HG02981 (cell line): ENCODE data around the gene EAF2.

ENCODE experiments used
- ATAC-seq: cut with Tn5 transposase; IDR thresholded peaks from one replicate; pipeline ENCODE4 v1.9.1; 2021; ENCODE audit warnings: mild to moderate bottlenecking, moderate library complexity; ENCODE audit not compliant: unreplicated experiment

EAF2 gene

DNA sequence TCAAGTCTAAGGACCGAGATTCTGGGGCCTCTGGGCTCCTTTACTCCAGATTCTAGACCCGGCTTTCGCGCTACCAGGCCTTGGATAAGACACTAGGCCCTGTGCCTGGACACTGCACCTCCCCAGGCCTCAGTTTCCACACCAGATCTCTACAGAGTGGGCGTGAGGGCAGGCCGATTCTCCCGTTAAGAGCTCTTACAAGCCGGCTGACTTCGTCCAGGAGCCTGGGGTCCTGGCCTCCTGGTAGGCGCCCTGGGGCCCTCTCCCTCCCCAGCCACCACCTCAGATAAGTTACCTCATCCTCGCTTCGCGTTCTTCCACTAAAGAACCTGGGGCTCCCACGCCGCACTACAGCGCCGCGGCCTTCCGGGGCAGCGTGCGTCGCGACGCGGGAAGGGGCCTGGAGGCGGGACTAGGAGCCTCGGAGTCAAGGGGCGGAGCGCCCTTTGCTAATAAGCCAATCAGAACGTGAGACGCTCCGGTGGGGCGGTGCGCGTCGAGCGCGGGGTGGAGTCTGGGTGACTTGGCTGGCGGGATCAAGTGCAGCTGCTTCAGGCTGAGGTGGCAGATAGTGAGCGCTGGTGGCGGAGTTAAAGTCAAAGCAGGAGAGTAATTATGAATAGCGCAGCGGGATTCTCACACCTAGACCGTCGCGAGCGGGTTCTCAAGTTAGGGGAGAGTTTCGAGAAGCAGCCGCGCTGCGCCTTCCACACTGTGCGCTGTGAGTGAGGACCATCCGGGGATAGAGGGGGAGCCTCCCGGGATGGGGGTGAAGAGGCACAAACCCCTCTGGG lies at the start of gene EAF2, which contains the start of gene IQCB1:
Gene EAF2, plus strand, starts transcription at position 539 of the 794 bp plus-strand sequence. Its CDS starts 77 bp downstream, at position 616.
Gene IQCB1, minus strand, starts transcription at position 390 of the 794 bp plus-strand sequence. CDS start 6,100 bp downstream, outside the sequence.
- peak; percentile 98 for ATAC-seq

DNA sequence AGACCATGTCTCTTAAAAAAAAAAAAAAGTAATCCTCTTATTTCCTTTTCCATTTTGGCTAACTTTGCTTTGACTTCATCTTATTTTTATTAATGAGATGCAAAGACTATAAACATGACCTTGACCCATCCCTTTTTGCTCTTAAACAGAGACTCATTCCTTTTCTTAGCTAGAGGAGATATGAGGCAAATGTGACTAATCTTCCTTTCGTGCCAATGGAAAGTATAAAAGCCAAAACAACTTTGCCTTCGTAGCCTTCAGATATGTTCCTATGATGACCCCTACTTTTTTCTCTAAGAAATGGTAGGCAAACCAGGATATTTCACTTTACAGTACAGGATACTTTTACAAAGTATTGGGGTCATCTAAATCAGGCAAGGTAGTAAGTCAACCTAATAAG lies 48.5 kb upstream of the EAF2 start:
- ATAC-seq, result no peak

DNA sequence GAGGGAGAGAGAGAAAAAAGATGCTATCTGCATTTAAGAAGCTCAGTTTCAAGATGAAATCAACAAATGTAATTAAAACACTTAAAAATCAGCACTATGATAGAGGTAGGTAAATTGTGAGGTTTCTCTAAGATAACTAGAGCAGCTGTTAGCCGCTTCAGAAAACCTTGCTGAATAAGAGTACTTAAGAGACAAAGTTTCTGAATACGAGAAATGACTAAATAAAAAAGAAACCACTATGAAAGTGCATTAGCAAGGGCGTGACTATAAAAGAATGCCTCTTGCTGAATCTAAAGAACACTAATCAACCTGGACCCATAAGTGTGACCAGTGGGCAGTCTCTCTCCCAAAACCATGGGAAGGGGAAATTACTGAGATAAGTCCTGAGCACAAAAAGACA lies 41.9 kb upstream of the EAF2 start:
- ATAC-seq, result no peak

DNA sequence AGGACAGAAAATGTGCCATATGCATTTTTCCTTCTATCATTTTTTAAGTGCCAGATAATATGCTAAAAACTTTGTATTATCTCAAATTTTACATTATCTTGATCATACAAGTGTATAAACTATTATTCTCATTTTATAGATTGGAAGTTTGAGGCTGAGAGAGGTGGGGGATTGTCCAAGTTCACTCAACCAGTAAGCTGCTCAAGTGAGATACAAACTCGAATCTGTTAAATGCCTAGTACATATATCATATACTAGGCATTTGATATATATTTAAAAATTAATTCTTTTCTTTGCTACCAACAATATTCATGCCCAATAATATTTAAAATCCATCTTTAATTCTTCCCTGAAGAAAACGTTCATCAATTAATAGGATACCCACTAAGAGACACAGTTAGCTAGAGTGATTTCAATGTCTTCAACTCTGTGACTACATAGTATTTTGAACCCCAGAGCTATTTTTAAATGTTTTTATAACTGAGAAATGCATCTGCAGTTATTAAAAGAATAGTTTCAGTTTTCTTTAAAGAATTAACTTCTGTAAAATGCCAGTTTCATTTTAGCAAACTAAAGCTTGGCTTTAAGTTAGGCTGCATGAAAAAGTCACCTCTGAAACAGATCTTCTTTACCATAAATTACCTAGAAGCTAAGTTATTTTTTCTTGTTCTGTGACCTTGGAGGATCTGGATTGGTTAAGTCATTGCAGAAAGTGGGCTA lies 40.6 kb upstream of the EAF2 start:
- ATAC-seq, result no peak

DNA sequence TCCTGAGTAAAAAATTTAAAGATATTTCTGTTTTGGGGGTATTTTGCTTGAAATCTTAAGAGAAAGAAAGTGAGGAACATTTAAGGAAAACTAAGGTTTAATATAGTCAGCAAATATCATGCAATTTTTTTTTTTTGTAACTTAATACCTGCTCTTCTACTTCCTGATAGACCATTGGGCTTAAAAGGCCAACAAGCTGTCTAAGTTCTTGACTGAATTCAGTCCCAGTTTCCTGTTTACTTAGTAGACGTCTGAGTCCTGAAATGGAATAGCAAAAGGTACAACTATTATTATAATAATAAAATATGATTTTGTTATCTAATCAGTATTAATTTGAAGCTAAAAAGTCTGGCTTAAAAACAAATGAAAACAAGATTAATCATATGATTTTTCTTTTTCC lies 38.0 kb upstream of the EAF2 start:
- no peak for ATAC-seq

DNA sequence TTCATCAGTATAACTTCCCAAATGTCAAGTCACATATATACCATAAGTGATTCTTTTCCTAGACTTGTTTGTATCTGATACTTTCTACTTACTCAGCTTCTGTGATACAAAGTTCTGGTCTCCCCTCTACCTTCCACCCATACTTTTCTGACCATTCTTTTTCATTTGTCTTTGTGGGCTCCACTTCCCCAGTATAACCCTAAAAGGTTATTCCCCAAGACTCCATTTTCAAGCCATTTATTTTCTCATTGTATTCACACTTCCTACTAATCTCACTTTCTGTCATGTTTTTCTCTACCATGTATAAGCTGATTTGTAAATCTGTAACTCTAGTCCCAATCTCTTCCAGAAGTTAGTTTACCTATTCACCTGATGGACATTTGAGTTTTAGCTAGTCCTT lies 34.1 kb upstream of the EAF2 start:
- ATAC-seq, result no peak

DNA sequence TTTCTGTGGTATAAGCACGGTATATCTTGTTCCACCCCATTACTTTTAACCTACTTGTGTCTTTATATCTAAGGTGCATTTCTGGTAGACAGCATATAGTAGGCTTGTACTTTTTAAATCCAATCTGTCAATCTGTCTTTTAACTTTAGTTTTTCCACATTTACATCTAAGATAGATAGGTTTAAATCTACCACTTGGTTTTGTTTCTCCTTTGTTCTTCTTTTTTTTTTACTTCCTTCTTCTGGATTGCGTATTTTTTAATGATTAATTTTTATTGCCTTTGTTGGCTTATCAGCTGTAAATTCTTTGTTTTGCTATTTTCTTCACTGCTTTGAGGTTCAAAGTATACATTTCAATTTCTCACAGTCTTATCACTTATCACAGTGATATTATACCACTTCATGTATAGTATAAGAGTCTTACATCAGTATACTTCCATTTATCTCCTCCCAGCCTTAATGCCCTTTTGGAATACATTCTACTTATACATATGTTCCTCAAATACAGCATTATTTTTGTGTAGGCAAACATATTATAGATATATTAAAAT lies 31.2 kb upstream of the EAF2 start:
- ATAC-seq, result no peak

DNA sequence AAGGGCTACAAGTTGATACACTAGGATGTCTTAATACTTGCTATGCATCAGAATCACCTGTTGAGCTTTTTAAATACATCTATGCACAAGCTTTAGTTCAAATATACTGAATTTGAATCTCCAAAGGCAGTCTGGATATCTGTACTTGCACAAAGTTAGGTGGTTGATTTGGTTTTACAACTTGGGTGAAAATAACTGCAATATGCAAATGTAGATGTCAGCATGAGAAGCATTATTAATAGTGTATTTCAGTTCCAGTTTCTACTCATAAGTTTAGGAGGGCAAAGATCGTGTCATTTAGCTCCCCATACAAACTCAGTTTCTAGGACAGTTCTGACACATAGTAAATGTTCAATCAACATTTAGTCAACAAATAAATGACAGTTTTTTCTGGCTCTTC lies 25.8 kb upstream of the EAF2 start:
- ATAC-seq, result peak; percentile 98

DNA sequence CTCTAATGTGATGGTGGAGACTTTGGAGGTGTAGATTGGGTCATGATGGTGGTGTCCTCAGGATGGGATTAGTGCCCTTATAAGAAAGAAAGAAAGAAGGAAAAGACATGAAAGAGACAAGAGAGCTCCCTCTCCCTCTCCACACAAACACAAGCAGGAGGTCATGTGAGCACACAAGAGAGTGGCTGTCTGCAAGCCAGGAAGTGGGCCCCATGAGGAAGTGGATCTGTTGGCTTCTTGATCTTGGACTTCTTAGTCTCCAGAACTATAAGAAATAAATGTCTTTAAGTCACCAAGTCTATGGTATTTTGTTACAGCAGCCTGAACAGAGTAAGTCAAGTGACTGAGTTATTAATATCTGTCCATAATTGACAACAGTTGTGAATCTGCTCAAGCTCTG lies 17.3 kb upstream of the EAF2 start:
- no peak for ATAC-seq

DNA sequence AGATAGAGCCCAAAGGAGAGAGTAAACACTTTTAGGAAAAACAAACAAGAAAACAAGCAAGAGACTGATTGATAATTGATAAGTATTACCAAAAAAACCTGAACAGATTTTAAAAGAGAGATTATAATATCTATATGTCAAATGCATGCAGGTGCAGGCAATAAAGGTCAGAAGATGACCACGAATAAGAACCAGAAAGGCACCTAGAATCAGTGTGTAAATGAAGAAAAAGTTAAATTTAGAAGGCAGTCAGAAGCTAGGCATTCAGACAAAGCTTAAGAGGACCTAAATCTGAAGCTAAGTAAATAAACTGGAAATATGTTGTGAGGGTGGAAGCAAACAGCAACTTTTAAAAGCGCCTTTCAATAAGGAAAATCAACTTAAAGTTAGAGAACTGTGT lies 16.4 kb upstream of the EAF2 start:
- no peak for ATAC-seq

DNA sequence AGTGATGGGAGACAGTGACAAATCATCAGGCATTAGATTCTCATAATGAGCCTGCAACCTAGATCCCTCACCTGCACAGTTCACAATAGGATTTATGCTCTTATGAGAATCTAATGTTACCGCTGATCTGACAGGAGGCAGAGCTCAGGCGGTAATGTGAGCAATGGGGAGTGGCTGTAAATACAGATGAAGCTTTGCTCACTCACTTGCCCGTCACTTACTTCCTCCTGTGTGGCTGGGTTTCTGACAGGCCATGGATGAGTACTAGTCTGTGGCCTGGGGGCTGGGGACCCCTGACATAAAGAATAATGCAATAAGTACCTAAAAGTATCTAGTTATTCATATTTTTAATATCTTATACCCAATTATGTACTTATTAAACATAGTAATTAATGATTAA lies 15.8 kb upstream of the EAF2 start:
- ATAC-seq, result no peak

DNA sequence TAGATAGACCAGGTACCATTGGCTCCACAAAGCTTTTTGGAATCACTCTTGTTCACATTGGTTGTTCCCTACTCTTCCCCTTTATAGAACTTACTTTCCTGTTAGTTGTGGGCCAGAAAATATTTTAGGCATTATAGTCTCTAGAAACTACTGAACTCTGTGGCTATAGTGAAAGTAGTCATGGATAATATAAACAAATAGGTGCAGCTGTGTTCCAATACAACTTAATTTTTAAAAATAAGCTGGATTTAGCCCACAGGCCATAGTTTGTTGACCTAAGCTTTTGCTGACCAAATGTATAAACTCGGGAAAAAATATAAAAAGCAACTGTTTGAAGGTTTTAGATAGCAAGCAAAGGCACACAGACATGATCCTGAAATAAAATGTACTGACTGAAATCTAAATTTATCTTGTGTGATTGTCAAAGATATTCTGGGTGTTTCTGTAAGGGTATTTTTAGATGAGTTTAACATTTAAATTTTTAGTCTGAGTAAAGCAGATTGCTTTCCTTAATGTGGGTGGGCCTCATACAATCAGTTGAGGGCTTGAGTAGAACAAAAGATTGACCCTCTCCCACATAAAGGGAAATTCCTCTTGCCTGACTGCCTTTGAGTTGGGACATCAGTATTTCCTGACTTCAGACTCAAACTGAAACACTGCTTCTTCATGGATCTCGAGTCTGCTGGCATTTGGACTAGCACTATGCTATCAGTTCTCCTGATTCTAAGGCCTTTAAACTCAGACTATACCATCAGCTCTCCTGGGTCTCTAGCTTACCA lies 13.4 kb upstream of the EAF2 start:
- ATAC-seq, result no peak

DNA sequence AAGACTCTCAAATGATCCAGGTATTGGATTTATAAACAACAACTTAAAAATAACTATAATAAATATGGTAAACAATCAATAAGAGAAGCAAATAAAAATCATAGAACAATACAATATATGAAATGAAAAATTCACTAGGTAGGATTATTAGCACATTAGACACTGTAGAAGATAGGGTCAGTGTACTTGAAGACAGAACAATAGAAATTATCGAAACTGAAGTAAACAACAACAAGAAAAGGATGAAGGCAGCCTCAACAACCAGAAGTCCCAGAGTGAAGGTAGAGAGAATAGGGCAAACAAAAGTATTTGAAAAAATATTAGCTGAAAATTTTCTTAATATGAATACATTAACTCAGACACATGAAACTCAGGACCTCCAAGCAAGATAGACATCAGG lies 12.0 kb upstream of the EAF2 start:
- ATAC-seq, result no peak

DNA sequence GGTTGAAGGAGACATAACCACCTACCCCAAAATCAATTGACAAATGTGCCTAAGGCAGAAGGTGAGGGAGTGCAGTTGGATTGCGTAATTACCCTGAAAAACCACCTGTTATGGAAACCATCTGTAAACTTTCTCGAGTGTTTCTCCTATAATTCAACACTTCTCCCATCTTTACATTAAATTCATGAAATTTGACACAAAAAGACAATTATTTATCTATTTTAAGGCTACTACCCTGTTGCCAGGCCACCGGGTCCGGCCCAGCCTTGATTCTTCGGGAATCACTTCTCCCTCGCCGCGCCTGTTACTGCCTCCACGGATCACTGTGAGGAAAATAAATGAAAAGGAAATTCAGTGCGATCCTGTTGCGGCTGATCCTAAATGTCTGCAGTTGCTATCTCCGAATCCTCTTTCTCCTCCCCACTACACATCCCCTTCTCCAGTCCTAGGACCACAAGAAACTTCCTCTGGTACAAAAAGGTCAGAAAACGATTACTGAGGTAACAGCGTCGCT lies 795 bp upstream of the EAF2 start:
- no peak for ATAC-seq

DNA sequence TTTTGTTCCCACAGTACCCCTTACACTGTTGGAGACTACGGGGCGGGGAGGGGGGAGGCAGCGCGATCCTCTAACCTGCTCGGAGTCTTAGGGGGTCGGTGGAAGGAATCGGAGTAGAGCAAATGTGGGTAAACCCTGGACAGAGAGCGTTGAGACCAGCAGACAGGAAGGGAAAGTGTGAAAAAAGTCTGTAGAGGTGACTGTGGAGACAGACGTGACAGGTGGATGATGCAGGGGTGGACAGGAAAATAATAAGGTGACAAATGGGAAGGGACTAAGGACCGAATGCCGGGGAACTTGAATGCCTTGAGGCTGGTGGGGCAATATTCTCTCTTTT lies 424 bp downstream of the EAF2 start:
- peak; percentile 5 for ATAC-seq

DNA sequence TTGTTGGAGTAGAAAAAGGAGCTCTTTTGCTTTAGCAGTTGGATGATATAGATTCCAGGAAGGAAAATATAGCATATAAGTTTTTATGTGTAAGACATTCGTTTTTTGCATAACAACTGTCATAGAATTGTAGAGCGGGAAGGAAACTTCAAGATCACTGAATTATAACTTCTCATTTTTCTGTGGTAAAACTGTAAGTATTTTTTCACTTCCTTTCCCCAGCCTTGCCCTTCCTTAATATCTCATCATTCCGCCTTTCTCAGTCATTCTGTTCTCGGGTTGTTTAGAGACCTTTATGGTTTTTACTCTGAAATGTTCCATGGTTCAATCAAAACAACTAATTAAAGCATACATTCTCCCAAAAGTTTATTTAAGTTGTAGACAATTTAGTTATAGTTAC lies 1.1 kb downstream of the EAF2 start:
- ATAC-seq, result no peak

DNA sequence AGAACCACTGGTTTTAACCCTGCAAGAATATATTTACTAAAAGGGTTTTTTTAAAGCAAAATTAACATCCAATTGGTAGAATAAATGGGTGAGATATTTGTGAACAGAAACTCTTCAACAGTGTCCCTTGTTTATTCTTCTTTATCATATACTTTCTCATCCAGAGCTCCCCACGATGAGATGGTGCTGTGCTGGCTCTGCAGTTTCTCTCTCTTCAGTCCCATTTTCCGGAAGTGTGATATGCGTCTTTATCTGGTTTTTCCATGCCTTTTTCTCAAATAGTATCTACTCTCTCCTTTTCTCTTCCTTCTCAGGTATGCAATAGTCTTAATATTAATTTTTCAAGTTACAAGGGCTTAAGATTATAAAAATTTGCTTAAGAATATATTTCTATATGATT lies 1.5 kb downstream of the EAF2 start:
- ATAC-seq, result no peak

DNA sequence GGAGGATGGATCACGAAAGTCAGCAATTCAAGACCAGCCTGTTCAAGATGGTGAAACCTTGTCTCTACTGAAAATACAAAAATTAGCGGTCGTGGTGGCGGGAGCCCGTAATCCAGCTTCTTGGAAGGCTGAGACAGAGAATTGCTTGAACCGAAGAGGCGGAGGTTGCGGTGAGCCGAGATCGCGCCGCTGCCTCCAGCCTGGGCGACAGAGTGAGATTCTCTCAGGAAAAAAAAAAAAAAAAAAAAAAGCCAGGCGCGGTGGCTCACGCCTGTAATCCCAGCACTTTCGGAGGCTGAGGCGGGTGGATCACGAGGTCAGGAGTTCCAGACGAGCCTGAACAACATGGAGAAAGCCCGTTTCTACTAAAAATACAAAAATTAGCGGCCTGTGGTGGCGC lies 5.0 kb downstream of the EAF2 start:
- ATAC-seq, result no peak

DNA sequence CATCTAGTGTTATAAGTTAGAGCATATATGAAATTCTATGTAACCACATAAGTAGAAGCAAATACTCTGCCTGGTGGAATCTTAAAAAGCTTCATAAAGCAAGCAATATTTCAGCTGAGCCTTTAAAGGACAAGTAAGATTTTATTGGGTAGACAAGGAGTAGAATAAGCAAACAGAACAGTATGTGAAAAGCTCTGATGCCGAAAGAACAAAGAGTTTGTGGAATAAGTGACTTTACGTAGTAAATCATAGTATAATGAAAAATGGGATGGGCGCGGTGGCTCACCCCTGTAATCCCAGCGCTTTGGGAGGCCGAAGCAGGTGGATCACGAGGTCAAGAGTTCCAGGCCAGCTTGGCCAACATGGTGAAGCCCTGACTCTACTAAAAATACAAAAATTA lies 9.9 kb downstream of the EAF2 start:
- no peak for ATAC-seq

DNA sequence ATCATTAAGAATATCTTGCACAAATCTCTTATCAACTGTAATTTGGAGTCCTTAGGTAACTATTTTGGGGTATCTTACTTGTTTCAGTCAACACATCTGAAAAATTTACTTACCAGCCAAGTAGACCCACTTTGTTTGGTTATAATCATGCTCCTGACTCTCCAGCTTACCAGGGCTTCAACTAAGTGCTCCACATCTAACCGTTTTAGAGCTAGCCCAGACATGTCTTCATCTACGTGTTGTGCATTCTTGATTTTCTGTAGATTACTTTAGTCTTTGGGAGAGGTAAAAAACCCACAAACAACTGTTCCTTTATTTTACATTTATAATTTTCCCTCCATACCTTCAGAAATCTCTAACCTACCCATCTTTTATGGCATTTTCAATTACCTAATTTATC lies 17.2 kb downstream of the EAF2 start:
- ATAC-seq, result no peak

DNA sequence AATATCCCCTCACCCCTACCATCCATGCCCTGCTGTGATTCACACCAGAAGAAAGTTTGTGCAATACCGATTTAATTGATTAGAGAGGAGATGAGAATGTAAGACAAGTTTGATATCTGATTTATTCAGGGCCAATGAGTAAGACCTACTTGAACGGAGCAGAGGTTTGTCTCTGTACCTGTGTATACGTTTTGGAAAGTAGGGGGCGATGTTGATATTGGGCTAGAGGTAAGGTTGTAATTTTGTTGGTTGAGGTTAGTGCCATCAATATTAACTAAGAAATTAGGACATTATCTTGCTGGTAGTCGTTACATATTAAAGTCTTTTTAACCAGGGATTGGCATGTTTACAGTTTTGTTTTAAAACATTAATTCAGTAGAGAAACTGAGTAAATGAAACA lies 20.5 kb downstream of the EAF2 start:
- no peak for ATAC-seq
